ENCODE measurements around the gene SLC44A3.
A peak's percentile ranks its signal among the peaks of the same experiment; 100 is the strongest.

SLC44A3 gene

GRCh38 chr1:94878329-94878728, 58.2 kb downstream of the SLC44A3 start:
- DNase-seq = no peak

- DNase-seq = no peak
These were observed 63.5 kb downstream of the SLC44A3 start for GRCh38 chr1:94883691-94884090.

- DNase-seq = peak; percentile 84
These were observed 63.9 kb downstream of the SLC44A3 start for GRCh38 chr1:94884106-94884505.

- DNase-seq = no peak
These were observed 64.3 kb downstream of the SLC44A3 start for GRCh38 chr1:94884507-94884906.

- no peak for DNase-seq
These were observed 66.2 kb downstream of the SLC44A3 start for GRCh38 chr1:94886361-94886760.

- DNase-seq = no peak
These were observed 66.9 kb downstream of the SLC44A3 start for GRCh38 chr1:94887106-94887505.

- no peak for DNase-seq
These were observed 67.5 kb downstream of the SLC44A3 start for GRCh38 chr1:94887603-94888171.

- DNase-seq = no peak
These were observed 68.0 kb downstream of the SLC44A3 start for GRCh38 chr1:94888201-94888600.

- DNase-seq = peak; percentile 58
These were observed 72.6 kb downstream of the SLC44A3 start for GRCh38 chr1:94892604-94893254.

GRCh38 chr1:94894630-94895029, 74.5 kb downstream of the SLC44A3 start:
- no peak for DNase-seq

GRCh38 chr1:94895518-94895917, 75.4 kb downstream of the SLC44A3 start:
- DNase-seq = no peak

GRCh38 chr1:94898491-94899385, 78.6 kb downstream of the SLC44A3 start:
- no peak for DNase-seq

- no peak for DNase-seq
These were observed 79.6 kb downstream of the SLC44A3 start for GRCh38 chr1:94899756-94900155.

GRCh38 chr1:94901841-94902240, 81.7 kb downstream of the SLC44A3 start:
- DNase-seq = no peak

- no peak for DNase-seq
These were observed 83.3 kb downstream of the SLC44A3 start for GRCh38 chr1:94903280-94904009.

GRCh38 chr1:94905207-94905606, 85.0 kb downstream of the SLC44A3 start:
- no peak for DNase-seq

GRCh38 chr1:94906382-94906781, 86.2 kb downstream of the SLC44A3 start:
- DNase-seq = no peak

GRCh38 chr1:94907136-94907535, 87.0 kb downstream of the SLC44A3 start:
- no peak for DNase-seq

GRCh38 chr1:94908190-94908589, 88.0 kb downstream of the SLC44A3 start:
- no peak for DNase-seq

GRCh38 chr1:94908965-94909364, 88.8 kb downstream of the SLC44A3 start:
- DNase-seq = no peak

- no peak for DNase-seq
These were observed 89.3 kb downstream of the SLC44A3 start for GRCh38 chr1:94909486-94909885.

GRCh38 chr1:94912263-94913184, 92.4 kb downstream of the SLC44A3 start:
- no peak for DNase-seq
